Cardiac fibroblast (primary cell): ENCODE data around the gene CCDC86.
"Not testable (repeated sequence)": the region's sequence is repeated elsewhere in the genome, so short reads cannot be mapped to it uniquely, and the experiment has no call there.

Experiments used
- DNase-seq, 2 donors: peaks; one replicate each; pipeline versions ENCODE4 v3.0.0 to v3.0.0-alpha.2; 2010; ENCODE audit warnings: low read depth in 2 of 2
- H3K4me3 ChIP-seq, 2 donors: replicated peaks in 1 of 2; 1 replicate in 1 of 2; 2 replicates in 1 of 2; pipeline ENCODE4 v1.5.1; 2011; ENCODE audit warnings: low read depth in 2 of 2, low read length in 2 of 2, mild to moderate bottlenecking in 2 of 2, moderate library complexity in 1 of 2
- TF ChIP-seq, protein P1 (sequence below): IDR thresholded peaks from one replicate; pipeline ENCODE4 v1.5.1; 2011; ENCODE audit warnings: low read depth, mild to moderate bottlenecking, low read length, inconsistent platforms

CCDC86 gene

DNA sequence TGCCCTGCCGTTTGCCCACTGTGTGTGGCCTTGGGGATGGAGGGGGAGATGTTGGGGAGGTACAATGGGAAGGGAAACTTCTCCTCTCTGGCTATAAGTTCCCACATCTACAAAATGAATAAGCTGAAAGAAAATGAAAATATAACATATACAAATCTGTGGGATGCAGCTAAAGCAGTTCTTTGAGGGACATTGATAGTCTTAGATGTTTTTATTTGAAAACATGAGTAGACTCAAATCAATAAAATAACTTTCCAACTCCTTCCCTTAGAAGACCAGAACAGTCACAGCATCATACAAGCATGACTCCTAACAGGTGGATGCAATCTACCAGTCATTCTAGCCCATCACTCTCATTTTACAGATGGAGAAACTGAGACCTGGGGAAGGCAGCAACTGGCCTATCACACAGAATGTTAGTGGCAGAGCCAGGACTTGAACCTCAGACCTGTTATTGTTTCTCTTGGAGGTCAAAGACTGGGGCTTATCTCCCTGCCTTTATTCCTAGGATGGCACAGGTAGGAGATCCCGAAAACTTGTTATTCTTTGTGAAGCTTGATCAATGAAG lies 25.2 kb upstream of the CCDC86 start:
- TF ChIP-seq, protein P1, sequence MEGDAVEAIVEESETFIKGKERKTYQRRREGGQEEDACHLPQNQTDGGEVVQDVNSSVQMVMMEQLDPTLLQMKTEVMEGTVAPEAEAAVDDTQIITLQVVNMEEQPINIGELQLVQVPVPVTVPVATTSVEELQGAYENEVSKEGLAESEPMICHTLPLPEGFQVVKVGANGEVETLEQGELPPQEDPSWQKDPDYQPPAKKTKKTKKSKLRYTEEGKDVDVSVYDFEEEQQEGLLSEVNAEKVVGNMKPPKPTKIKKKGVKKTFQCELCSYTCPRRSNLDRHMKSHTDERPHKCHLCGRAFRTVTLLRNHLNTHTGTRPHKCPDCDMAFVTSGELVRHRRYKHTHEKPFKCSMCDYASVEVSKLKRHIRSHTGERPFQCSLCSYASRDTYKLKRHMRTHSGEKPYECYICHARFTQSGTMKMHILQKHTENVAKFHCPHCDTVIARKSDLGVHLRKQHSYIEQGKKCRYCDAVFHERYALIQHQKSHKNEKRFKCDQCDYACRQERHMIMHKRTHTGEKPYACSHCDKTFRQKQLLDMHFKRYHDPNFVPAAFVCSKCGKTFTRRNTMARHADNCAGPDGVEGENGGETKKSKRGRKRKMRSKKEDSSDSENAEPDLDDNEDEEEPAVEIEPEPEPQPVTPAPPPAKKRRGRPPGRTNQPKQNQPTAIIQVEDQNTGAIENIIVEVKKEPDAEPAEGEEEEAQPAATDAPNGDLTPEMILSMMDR = no peak
- no peak for DNase-seq
- H3K4me3 ChIP-seq = no peak overlapping the region

DNA sequence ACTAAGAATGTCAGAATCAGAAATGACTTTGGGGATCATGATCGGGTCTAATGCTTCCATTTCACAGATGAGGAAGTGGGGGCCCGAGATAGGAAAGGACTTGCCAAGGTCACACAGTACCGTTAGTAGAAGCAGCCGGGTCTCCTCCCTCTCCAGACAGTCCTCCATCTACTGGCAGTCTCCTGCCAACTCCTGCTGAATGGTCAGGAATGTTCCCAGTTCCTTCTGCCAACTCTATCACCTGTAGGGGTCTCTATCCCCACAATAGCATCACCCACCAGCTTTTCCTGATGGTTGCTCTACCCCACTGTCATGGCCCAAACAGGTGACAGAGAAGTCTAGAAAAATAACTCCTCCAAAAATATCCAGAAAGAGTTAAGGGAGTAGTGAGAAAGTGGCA lies 23.9 kb upstream of the CCDC86 start:
- DNase-seq = no peak
- TF ChIP-seq, protein P1 = no peak
- no peak overlapping the region for H3K4me3 ChIP-seq

DNA sequence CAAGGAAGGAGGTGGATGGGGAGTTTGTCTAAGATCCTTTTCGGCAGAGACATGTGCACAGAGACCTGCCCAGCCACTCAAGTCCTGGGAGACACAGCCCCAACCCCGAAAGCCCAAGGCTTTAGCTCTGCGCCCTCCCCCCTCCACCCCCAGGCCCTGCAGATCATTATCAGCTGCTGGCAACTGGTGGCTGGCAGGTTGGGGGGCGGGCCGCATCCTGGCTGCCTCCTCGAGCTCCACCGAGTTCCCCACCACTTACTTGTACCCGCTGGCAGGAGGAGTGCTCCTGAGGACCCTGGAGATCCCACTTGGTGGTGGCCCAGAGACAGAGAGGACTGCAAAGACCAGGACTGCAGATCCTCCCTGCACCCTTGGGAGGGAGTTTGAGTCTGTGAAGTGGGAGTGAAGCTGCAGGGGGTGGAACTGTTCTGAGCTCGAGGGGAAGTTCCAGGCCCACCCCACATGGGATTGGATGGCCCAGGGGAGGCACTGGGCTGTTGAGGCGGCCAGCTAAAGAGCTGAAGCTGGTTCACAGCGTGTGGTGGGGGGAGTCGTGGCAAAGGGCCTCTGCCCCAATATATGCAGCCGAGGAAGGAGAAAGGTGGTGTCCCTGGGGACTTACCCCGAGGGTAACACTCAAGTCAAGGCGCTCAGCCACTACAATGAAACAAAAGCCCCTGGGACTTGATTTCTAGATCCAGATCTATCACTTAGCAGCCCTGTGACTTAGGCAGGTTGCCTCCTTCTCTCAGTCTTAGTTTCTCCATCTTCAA lies 19.9 kb upstream of the CCDC86 start:
- no peak overlapping the region for H3K4me3 ChIP-seq
- TF ChIP-seq, protein P1 = no peak
- DNase-seq = no peak

DNA sequence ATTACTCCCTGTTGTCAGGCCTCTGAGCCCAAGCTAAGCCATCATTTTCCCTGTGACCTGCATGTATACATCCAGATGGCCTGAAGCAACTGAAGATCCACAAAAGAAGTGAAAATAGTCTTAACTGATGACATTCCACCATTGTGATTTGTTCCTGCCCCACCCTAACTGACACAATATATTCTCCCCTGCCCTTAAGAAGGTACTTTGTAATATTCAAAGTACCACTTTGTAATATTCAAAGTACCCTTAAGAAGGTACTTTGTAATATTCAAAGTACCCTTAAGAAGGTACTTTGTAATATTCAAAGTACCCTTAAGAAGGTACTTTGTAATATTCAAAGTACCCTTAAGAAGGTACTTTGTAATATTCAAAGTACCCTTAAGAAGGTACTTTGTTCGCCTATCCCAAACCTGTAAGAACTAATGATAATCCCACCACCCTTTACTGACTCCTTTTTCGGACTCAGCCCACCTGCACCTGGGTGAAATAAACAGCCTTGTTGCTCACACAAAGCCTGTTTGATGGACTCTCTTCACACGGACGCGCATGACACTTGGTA lies 18.1 kb upstream of the CCDC86 start:
- not testable (repeated sequence) for H3K4me3 ChIP-seq

DNA sequence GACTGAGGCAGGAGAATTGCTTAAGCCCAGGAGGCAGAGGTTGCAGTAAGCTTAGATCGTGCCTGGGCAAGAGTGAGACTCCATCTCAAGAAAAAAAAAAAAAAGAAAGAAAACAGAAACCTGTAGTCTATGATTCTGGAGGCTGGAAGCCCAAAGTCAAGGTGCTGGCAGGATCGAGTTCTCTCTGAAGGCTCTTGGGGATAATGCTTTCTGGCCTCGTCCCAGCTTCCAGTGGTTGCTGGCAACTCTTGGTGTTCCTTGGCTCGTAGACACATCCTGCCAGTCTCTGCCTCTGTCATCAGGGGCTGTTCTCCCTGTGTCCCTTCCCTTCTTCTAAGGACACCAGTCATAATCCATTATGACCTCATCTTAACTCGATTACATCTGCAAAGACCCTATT lies 16.8 kb upstream of the CCDC86 start:
- TF ChIP-seq, protein P1 = no peak
- no peak for DNase-seq

More for the DNA sequence above, 18.1 kb upstream of the CCDC86 start:
- not testable (repeated sequence) for DNase-seq

DNA sequence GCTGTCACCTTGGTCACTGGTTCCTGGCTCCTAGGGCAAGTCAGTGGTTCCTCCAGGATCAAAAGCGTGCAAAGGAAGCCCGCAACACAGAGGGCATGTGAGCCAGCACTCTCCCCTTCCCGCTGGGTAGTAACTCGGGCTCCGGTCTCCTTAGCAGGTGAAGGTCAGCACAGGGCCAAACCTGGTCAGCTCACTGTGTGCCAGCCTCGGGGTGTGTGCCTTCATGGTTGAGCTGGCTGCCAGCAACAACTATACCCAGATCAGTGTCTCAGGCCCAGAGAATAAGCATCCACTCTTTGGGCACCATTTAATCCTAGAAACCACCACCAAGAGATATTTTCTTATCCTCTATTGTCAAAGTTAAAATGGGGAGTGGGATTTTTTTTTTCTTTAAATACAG lies 16.1 kb upstream of the CCDC86 start:
- no peak overlapping the region for H3K4me3 ChIP-seq
- TF ChIP-seq, protein P1 = no peak
- no peak for DNase-seq

More for the DNA sequence above, 16.8 kb upstream of the CCDC86 start:
- no peak overlapping the region for H3K4me3 ChIP-seq

DNA sequence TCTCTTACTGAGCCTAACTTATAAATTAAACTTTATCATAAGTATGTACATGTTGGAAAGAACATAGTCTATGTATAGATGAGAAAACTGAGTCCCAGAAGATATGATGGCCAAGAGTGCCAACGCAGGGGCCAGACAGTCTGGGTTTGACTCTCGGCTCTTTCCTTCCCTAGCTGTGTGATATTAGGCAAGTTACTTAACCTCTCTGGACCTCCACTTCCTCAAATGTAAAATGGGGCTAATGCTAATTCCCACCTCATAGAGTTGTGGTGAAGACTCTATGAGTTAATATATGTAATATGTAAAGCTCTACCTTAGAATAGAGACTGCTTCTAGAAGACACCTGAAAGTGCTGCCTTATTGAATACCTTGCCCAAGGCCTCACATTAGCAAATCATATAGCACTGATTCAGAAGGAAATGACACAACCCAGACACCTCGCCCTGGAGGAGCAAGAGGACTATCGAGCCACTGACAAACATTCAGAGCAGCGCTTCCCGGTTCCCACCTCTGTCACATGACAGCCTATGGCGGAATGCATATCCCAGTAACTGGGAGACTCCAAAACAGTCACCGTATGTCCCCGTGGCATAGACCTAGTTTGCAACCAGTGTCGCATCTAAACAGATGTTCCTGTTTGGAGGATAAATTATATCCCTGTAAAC lies 11.3 kb upstream of the CCDC86 start:
- H3K4me3 ChIP-seq = no peak overlapping the region
- TF ChIP-seq, protein P1 = no peak
- DNase-seq = no peak
